D341Med (cell line): ENCODE data around the gene LIAS.
"Not testable (repeated sequence)": the region's sequence is repeated elsewhere in the genome, so short reads cannot be mapped to it uniquely, and the experiment has no call there.

Source experiments
- DNase-seq: peaks from one replicate; pipeline ENCODE4 v3.0.0; 2012; ENCODE audit warnings: low spot score

The LIAS gene

DNA sequence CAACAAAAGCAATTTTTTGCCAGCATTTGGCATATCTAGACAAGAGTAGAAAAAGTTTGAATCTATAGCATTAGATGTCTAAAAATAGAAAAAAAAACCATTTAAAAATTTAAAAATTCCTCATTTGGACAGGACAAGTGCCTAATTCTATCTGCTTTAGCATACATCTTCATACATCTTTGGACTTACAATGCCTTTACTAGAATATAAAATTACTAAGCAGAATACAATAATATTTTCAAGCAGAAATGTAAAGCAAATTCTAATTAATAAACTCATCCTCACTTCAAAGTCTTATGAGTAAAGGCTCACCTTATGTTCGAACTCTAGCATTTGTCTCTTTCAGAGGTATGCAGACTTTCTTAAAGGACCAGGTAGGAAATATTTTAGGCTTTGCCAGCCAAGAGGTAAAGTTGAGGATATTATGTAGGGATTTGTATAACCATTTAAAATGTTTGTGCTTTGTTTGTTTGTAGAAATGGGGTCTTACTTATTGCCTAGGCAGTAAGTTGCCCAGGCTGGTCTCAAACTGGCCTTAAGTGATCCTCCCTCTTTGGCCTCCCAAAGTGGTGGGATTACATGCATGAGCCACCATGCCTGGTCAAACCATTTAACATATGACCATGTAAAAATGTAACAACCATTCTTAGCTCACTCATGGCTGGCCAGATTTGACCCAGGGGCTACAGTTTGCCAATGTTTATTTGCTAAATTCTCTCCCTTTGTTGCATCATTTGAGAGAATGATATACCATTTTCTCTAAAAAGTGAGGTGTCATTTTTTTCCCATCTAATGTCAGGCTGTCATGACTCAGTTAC lies 39.3 kb downstream of the LIAS start:
- DNase-seq = no peak

DNA sequence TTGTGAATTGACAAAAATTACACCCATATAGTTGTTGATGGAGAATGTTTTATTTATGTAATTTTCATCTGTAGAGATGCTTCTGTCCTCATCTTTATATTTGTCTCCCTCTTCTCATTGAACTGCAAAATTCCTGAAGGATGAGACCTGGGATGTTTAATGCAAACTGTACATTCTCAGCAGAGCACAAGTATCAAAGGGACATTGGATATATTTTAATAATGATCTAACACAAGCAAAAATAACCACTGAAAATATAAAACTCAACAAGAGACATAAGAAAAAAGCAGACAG lies 39.8 kb downstream of the LIAS start:
- no peak for DNase-seq

DNA sequence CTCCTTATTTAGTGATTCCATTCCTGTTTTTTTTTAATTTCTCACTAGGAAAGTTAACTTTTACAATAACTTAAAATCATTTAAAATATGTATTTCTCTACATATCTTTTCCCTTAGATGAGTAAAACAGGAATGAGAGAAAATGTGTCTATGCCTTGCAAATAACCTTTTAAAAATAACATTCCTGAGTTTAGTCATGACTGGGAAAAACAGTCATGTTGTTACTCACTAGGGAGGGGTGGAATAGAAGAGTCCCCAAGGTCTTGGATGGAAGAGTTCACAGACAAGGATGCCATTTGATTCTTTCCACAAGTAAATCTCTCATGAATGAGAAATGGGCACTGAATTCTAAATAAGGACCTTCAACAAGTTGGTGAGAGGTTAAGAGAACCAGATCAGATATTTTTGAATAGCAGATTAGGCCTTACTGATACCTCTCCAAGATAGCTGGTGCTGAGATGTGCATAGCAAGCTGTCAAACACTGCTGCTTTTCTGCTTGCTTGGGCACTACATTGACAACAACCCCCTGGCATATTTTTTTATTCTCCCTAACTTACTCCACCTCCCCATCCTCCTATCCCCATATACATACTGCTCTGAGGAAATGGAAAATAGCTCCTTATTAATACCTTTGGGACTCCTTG lies 43.3 kb downstream of the LIAS start:
- DNase-seq = no peak

DNA sequence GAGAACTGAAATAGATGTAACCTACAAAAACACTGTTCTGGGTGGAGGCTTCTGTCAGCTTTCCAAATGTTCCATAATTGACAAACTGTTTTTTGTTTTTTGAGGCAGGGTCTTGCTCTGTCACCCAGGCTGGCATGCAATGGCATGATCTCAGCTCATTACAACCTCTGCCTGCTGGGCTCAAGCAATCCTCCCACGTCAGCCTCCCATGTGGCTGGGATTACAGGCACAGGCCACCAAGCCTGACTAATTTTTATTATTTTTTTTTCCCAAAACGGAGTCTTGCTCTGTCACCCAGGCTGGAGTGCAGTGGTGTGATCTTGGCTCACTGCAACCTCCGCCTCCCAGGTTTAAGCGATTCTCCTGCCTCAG lies 43.8 kb downstream of the LIAS start:
- DNase-seq = not testable (repeated sequence)

DNA sequence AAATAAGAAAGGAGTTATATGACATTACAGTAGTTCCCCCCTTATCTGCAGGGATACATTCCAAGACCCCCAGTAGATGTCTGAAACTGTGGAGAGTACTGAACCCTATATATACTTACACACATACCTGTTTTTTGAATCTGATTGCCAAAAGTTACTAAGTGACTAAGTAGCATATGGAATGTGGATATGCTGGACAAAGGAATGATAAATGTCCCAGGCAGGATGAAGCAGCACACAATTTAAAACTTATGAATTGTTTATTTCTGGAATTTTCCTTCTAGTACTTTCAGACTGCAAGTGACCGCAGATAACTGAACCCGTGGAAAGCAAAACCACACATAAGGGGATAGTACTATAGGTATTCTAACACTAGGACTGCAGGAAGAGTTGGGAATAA lies 45.7 kb downstream of the LIAS start:
- DNase-seq = no peak

- DNase-seq = no peak
Measured at GRCh38 chr4:39505581-39505980, 46.7 kb downstream of the LIAS start.

DNA sequence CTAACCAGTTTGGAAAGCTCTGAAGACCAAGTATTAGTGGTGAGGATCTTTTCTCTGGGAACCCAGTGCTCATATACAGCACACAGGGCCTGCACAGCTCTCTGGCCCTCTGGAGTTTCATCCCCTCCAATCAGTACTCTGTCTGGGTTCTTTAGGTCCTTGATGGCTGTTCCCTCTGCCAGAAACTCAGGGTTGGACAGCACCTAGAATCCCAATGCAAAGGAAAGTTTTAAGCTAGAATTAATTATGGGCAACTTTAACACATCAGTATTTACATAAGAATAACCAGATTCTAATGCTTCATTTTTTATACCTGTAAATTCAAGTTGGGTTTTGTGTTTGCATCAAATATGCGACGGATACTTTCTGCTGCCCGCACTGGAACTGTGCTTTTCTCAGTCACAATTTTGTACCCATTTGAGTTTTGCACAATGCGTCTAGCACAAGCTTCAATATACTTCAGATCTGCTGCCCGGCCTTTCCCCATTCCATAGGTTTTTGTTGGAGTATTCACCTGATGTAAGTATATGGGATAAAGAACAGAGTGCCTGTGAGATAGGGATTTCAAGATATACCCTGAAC lies 51.6 kb downstream of the LIAS start:
- DNase-seq = no peak

- DNase-seq = not testable (repeated sequence)
Measured at GRCh38 chr4:39514266-39514665, 55.4 kb downstream of the LIAS start.

GRCh38 chr4:39514888-39515401 lies 56.1 kb downstream of the LIAS start:
- no peak for DNase-seq

GRCh38 chr4:39515669-39516401 lies 57.0 kb downstream of the LIAS start:
- not testable (repeated sequence) for DNase-seq

DNA sequence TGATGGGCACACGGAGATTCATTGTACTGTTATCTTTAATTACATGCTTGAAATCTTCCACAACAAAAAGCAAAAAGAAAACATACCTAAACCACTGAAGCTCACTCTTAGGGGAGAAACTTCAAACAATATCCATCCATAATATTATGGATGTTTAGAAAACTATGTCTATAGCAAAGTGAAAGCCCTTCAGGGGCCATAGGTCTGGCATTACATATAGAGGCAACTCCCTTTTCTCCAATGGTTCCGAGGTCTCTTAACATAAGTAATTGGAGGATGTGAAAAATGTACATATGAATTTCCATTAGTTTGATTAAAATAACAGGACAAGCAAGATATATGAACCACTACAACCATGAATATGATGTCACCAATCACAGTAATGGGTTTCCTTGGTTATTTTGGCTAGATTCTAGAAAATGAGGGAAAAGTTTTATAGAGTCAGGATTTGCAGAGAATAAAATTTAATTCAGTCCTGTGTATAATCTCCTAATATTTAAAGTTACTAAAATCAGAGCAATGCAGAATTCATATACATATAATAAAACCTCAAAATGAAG lies 57.6 kb downstream of the LIAS start:
- DNase-seq = no peak

- no peak for DNase-seq
Measured at GRCh38 chr4:39518484-39518883, 59.6 kb downstream of the LIAS start.

DNA sequence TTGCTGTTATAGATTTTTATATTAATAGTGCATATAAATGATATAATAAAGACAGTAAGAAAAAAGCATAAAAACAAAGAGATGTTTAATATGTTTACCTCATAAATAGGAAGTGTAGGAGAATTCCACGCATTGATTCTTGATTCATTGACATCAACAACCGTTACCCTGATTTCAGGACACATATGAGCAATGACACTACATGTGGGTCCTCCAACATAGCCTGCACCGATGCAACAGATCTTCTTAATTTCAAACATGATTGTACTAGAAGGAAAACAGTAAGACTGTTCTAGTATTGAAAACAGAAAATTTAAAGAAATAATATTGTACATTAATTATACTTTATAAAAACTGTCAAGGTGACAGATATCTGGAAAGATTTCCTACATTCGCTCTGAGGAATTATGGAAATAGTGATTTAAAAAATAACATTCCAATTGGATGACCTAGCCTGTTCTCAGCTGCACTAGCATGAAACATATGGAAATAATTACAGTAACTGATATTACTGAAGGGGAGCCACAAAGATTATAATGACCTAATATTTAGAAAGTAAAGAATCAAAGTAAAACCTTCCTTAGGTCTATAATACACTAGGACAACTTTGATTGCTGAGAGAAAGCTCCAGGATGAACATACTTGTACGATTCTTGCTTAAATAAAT lies 62.5 kb downstream of the LIAS start:
- DNase-seq = no peak

GRCh38 chr4:39522068-39522467 lies 63.2 kb downstream of the LIAS start:
- no peak for DNase-seq

GRCh38 chr4:39524161-39524957 lies 65.5 kb downstream of the LIAS start:
- DNase-seq = no peak

DNA sequence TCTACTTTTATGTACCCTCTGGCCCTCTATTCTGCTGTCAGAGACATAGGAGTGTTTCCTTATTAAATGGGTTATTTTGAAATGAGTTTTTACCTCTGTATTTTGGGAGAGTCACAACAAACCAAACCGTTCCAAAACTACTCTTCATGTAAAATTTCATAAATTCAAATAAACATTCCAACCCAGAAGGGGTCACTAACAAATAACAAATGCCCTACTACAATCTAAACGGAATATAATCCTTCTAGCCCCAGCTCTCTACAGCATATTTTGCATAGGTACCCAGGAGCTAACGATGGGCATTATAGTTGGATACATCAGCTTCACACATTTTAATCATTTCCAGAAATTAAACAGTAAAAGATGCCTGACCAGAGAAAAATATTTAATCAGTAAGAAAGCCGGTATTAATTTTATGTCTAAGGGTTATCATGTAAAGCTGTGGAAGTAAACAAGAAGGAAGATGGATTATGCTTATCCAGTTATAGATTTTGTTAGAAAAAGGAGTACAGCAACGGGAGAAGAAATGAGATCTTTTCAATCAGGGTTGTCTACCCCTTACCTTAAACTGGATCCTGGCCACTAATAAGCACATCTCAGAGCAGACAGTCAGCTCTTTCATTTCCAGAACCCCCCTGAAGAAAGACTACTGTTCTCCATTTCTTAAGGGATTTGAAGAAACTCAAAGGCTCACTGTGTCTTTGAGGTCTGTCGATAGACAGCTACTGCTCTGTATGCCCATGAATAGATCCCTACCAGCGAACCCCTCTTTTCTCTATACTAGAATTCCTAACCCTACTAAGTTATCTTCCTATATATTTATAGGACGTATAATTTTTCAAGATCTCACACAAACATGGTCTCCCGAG lies 67.2 kb downstream of the LIAS start:
- DNase-seq = no peak

DNA sequence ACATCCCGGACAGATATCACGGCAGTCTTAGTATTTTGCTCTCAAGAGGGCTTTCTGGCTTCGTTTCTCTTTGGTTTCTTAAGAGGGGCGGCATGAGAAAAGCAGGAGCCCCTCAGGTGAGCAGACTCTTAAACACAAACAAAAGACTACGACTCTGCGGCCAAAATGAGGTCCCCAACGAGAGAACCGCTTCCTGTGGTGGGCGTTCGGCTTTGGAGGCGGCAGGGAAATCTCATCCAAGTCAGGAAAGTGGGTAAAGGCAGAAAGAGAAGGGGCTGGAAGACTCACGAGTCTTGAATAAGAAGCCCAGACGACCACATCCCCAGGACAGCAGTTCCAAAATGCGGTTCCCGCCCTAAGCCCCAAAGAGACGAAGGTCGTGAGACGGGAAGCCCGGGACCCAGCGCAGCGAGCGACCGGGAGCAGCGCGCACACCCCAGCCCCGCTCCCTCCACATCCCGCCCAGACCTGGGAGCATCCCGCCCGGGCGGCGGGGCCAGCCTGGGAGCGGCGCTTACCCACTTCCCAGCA lies 68.0 kb downstream of the LIAS start:
- no peak for DNase-seq

- DNase-seq = peak; percentile 98
Measured at GRCh38 chr4:39527296-39528060, 68.6 kb downstream of the LIAS start, which contains the start of gene UGDH. TSS of gene UGDH (minus strand) at chr4:39527439. CDS start at chr4:39521512, 5,927 bp downstream.

DNA sequence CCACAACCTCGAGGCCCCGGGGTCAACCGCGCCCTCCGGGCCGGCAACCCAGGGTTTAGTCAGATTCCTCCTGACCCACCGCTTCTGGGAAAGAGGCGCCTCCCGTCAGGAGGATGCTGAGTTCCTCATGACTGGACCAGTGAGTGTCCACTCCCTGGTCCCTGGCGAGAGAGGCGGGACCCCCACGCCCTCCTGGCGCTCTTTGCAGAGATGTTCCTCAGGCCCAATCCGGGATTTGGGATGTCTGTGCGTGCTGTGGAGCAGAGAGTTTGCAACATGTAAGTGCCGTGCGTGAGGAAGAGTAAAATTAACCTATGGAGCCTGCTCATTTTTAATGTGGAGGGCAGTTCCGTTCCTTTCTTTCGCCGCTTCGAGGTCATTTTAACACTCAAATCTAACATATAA lies 69.2 kb downstream of the LIAS start:
- no peak for DNase-seq
